ENCODE measurements around the gene ENDOD1. TPM values are rescaled to one million over a fixed set of nuclear protein-coding genes. Genes with fewer than 3 reads are reported as not detected.
A peak's percentile ranks its signal among the peaks of the same experiment; 100 is the strongest.

ENDOD1 gene
- total RNA-seq, 1 donor from 2014 or later, result 38.4 TPM

DNA sequence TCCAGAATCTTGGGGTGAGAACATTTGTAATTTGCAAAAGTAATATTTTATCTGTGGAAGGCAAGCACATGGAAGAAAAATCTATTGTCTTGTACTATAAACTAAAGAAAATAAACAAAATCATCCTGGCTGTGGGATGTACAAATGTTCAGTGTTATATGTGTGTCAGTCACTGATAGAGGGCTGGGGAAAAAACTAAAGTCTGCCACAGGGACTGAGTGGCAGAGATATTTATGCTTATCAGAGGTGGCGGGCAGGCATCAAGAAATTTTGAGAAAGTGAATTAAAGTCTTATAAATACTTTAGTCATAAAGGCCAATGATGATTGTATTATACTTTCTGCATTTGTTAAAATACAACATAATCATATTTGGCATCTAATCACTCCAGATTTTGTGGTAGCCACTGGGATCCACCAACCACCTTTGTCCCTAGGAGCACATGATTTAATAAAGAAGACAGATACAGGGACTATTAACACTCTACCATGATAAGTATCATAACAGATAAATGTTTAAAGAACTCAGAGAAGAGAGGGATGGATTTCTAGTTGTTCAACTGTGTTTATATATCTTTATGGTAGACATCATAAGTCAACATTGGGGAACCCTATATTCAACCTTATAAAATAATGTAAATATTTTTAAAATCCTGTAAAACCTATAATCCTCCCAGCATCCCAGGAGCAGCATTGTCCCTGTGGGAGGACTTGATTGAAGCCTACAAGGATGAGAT lies 2.6 kb upstream of the ENDOD1 start:
- Histone ChIP-seq H3K36me3 (ENCODE audit: control insufficient read depth, insufficient read depth, low read length) (no peaks in the 10 kb centered on the region), H3K27me3 (ENCODE audit: control insufficient read depth, insufficient read depth, low read length) (no peaks in the 10 kb centered on the region), H3K4me3 (ENCODE audit: low read depth, low read length) (no peak overlapping the region)
- TF ChIP-seq, protein P1, sequence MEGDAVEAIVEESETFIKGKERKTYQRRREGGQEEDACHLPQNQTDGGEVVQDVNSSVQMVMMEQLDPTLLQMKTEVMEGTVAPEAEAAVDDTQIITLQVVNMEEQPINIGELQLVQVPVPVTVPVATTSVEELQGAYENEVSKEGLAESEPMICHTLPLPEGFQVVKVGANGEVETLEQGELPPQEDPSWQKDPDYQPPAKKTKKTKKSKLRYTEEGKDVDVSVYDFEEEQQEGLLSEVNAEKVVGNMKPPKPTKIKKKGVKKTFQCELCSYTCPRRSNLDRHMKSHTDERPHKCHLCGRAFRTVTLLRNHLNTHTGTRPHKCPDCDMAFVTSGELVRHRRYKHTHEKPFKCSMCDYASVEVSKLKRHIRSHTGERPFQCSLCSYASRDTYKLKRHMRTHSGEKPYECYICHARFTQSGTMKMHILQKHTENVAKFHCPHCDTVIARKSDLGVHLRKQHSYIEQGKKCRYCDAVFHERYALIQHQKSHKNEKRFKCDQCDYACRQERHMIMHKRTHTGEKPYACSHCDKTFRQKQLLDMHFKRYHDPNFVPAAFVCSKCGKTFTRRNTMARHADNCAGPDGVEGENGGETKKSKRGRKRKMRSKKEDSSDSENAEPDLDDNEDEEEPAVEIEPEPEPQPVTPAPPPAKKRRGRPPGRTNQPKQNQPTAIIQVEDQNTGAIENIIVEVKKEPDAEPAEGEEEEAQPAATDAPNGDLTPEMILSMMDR (IDR thresholded peaks at IDR 0.05; ENCODE audit: insufficient read depth, low read length, poor library complexity, severe bottlenecking), result no peak
- no peak for DNase-seq (ENCODE audit: low read depth)

DNA sequence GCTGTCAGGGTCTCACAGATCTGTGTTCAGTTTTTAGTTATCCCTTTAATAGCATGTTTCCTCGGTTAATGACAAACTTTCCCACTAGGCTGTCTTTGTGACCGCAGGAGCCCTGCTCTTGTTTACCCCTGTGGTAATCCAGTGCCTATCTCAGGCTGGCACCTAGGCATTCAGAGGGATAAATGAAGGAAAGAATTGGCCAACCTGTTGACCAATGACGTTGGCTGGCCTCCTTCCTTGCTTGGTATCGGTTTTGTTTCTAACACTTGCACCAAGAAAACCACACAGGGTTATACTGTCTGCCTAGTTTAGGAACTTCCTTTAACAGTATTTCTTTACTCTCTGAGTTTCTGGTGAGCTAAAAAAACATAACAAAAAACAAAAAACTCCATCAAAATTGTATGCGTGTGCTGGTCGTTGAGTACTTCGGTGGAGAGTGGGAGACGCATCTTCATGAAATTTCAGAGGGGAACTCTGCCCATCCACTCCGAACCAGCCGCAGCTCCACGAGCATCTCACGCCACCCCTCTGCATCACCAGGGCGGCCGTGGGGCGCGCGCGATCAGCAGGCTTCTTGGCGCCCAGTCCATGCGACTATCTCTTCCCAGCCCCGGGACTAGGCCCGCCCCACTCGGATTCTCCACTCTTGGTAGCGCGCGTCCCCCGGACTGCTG lies 563 bp upstream of the ENDOD1 start:
- Histone ChIP-seq H3K4me3 (ENCODE audit: low read depth, low read length) (peak overlapping the region; percentile 76), H3K36me3 (ENCODE audit: control insufficient read depth, insufficient read depth, low read length) (no peaks in the 10 kb centered on the region), H3K27me3 (ENCODE audit: control insufficient read depth, insufficient read depth, low read length) (no peaks in the 10 kb centered on the region)
- TF ChIP-seq, protein P1 (IDR thresholded peaks at IDR 0.05; ENCODE audit: insufficient read depth, low read length, poor library complexity, severe bottlenecking), result no peak
- DNase-seq (ENCODE audit: low read depth), result no peak

DNA sequence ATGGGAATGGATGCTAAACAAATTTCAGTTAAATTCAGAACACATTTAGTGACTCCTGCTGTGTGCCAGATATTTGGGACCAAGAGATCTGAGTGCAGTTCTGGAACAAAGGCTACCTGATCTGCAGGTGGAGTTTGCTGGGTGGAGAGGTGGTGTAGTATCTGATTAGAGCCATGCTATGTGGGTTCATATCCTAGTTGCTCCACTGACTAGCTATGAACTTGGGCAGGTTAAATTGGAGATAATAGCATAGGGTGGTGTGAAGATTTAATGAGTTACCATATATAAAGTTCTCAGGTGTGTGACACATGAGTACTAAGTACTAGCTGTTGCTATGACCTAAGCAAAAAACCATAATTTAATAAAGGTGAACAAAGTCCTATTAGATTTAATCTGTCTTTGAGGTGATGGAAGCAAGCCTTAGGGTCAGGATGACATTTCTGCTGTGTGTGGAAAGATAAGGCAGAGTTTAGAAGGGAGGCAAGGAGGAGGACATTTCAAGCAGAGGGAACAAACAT lies 2.1 kb downstream of the ENDOD1 start:
- TF ChIP-seq, protein P1 (IDR thresholded peaks at IDR 0.05; ENCODE audit: insufficient read depth, low read length, poor library complexity, severe bottlenecking), result no peak

DNA sequence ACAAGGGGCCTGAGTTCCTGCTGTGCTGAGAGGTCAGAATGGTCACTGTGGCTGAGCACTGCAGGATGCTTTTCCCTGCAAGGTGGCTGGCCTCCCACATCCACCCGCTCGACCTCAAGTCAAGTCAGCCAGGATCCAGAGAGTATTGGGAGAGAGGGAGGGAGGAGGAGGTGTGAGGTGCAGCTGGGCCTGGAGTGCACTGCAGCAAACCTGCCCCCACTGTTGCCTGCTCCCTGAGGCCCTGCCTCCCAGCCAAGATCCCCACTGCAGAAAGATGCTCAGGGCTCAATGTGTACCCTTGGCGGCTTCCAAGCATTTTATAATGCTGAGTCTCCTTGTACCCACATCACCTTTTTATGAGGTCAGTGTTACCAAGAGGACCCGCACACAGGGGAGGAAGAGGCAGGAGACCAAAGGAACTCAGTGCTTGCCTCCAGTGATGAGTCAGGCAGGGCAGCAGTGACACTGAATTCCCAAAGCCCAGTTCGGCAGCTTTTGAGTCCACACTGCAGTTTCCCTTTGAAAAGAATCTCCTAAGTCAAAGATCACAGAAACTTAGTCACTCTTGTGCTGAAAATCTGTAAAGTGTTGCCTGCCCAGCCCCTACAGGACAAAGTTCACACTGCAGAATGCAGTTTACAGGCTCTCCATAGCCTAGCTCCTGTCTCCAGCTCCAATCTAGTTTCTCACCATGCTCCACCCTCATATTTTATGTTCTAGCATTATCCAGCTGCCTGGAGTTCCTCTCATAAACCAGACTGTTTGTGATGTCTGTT lies 3.1 kb downstream of the ENDOD1 start:
- Histone ChIP-seq H3K36me3 (ENCODE audit: control insufficient read depth, insufficient read depth, low read length) (no peaks in the 10 kb centered on the region), H3K27me3 (ENCODE audit: control insufficient read depth, insufficient read depth, low read length) (no peaks in the 10 kb centered on the region), H3K4me3 (ENCODE audit: low read depth, low read length) (no peak overlapping the region)
- TF ChIP-seq, protein P1 (IDR thresholded peaks at IDR 0.05; ENCODE audit: insufficient read depth, low read length, poor library complexity, severe bottlenecking), result peak; percentile 56
- DNase-seq (ENCODE audit: low read depth), result no peak

More for the DNA sequence above, 2.1 kb downstream of the ENDOD1 start:
- no peaks in the 10 kb centered on the region for H3K36me3 ChIP-seq (ENCODE audit: control insufficient read depth, insufficient read depth, low read length)
- H3K4me3 ChIP-seq (ENCODE audit: low read depth, low read length), result no peak overlapping the region
- H3K27me3 ChIP-seq (ENCODE audit: control insufficient read depth, insufficient read depth, low read length), result no peaks in the 10 kb centered on the region
- no peak for DNase-seq (ENCODE audit: low read depth)

DNA sequence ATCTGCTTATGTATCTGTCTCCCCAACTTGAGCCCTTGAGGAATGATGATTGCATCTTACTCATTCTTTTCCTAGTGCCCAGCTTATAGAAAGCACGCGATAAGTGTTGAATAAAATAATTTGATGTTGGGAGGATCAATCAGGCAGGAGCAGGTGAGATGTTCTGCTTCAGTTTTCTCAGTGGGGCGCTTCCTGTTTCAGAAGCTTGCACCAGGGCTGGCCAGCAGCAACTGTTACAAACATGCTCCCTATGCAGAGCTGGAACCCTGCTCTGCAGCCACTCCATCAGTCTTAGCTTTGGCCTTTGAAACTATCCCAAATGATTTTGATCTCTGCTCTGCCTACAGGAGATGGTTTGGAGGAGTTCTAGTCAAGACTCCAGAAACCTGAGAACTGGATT lies 3.9 kb downstream of the ENDOD1 start:
- DNase-seq (ENCODE audit: low read depth), result no peak
- no peaks in the 10 kb centered on the region for H3K36me3 ChIP-seq (ENCODE audit: control insufficient read depth, insufficient read depth, low read length)
- H3K4me3 ChIP-seq (ENCODE audit: low read depth, low read length), result no peak overlapping the region
- H3K27me3 ChIP-seq (ENCODE audit: control insufficient read depth, insufficient read depth, low read length), result no peaks in the 10 kb centered on the region
- TF ChIP-seq, protein P1 (IDR thresholded peaks at IDR 0.05; ENCODE audit: insufficient read depth, low read length, poor library complexity, severe bottlenecking), result no peak

Measured in kidney epithelial cell (primary cell).